OCI-M2 (cell line): ENCODE measurements around the gene SEMA6D.
"Not testable (repeated sequence)": the region's sequence is repeated elsewhere in the genome, so short reads cannot be mapped to it uniquely, and the experiment has no call there.

Experiments used
- DNase-seq: peaks from one replicate; lab custom pipeline; 2025; ENCODE audit not compliant: unreplicated experiment; lab: John Stamatoyannopoulos, UW

Gene SEMA6D

DNA sequence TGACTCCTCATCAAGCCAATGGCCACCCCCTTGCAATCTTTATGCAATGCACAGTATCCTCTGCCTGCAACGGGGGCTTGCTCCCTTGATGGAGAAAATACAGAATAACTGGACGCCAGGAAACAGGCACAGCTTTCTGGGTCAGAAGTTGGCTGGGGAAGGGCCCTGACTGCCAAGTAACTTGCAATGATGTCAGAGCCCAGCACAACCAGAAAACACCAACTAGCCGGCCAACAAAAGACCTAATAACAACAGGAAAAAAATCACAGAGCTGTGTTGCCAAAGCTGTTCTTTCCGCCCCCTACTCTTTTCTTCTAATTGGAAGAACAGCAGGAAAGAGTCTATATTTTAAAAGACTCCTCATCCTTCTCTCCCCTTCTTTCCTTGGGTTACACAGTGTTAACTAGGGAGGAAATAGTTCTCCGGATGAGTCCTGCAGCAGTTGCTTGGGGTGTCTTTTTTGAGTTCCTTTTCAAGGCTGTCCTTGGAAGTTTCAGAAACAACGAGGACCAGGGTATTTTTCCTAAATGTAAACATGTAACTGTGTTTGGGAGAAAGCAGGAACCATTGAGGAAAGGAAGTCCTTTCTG, 1.4 kb upstream of the SEMA6D start:
- DNase-seq, result no peak

DNA sequence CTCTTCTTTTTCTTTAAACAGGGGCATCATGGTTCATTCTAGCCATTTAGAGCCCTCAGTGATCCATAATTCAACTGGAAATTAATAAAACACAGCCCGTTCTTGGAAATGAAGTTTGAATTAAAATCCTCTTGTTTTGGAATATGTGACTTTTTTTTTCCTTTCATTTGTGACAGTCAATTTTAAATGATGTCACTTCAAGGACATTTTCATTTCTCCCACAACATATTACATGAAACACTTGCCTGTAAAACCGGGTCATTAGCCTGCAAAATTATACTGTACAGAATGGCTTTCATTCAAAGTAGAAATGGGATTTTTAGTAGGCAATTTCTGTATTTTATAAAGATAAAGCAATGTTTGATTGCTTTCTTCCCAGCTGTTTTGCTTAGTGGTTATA, 789 bp upstream of the SEMA6D start:
- no peak for DNase-seq

DNA sequence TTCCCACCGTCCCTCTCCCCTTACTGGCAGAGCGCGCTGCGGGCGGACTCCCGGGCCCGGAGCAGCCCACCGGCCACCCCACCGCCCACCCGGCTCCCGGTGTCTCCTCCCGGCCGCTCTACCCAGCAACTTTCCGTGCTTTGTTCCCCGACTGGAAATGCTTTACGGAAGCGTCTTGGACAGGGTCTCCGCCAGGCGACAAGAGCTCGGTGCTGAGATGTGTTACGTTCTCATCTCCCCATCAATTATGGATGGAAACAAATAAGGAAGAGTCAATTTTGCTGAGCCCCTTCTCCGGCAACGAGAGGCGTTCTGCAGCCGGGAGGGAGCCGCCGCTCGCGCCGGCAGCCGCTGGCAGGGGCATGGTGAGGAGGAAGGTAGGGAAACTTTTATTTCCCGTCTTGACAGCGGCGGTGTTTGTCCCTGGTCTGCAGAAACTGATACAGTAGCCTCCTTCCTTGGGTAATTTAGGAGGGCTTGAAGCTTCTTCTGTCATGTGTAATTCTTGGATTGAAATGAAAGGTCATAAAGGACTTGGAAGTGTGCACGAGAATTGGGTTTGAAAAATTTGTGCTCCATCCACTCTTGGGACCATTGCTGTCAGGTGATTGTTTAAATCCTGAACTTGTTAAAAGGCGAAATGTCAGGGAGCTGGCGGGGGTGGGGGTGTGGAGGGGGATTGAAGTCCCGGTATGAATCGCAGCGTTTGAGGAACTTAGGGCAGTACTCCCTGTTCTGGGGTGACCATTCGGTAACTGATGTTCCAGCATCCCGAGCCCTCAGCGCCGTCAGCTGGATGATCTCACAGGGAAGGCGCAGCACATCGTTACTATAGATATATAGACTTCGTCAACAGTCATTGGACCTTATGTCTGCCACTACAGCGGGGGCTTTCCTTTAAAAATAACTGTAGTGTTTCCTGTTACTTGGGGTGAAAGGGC, 1.5 kb downstream of the SEMA6D start:
- DNase-seq, result no peak

DNA sequence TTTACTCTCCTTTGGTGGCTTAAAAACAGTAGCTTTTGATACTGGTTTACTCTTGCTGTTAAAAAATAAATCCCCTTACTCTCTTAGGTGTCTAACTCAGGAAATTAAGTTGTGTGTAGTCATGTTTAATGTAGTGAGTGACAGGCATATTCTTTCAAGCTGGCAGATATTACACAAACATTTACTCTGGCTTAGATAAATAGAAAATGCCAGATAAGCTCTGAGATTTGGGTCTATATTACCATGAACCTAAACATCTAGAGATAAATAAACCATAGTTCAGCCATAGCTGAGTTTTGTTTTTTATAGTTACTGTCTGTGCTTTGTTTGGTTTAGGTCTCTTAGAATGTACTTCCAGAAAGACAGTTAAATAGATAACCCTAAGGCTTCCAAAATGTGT, 2.4 kb downstream of the SEMA6D start:
- DNase-seq, result no peak

DNA sequence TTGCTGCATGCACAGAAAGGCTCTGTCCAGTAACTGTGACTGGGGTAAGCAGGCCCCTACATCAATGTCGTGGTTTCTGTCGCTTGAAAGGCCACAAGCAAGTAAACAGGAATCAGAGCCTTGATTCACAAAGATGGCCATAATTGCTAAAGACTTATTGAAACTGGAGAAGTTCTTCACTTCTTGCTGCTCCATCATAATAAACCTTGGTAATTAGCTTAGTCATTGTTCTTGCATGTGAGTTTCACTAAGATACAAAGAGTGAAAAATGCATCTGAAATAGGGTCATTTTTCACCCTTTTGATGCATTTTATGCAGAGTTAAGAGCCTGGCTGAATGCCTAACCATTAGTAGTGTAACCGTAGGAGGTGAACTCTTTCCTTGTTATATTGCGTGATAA, 3.2 kb downstream of the SEMA6D start:
- no peak for DNase-seq

DNA sequence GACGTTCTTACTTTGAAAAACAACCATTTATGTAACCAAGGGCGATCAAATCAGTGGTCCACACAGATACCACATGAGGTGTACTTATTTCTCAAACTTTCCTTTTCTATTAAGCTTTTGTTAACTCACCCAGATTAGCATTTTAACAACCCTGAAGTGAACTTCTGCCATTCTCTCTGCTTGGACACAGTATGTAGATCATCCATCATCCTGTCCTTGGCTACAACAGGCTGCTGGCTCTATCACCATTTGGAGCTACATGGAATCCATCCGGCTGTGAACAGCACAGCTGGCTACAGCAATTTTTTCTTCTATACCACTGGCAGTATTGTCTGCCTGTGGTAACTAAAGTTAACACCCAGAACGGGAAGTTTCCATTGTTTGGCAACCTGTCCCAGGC, 4.4 kb downstream of the SEMA6D start:
- DNase-seq, result no peak

DNA sequence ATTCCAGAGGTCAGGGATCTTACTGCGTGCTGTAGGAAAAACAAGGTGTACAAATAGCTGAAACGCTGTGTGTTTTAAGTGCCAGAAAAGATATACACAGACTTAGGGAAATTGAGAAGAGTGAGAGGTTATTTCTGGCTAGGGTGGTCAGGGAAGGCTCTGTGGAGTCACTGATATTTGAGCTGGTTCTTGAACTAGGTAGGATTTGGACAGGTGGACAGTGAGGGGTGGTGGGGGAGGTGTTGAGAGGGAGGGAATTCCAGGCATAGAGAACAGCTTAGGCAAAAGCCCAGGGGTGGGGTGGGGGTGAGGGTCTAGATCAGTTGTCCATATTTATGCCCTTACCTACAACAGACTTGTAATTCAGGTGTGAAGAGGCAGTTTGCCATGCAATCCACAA, 7.0 kb downstream of the SEMA6D start:
- no peak for DNase-seq

DNA sequence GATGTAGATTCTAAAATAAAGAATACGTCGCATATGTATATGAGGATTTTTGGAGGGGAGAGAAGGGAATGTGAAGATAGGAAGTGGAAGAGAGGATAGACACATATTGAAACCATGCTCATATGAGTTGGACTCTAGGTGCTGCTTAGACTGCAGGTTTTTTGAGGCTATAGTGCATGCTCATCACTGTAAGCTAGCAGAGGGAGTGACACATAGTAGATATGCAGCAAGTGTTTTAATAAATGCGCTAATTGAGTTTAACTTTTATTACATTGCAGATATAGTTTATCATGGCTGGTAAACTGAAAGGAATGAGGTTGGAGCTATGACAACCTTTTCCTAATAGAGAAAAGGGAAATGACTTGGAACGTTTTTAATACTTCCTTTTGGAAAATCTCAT, 7.7 kb downstream of the SEMA6D start:
- DNase-seq, result no peak

DNA sequence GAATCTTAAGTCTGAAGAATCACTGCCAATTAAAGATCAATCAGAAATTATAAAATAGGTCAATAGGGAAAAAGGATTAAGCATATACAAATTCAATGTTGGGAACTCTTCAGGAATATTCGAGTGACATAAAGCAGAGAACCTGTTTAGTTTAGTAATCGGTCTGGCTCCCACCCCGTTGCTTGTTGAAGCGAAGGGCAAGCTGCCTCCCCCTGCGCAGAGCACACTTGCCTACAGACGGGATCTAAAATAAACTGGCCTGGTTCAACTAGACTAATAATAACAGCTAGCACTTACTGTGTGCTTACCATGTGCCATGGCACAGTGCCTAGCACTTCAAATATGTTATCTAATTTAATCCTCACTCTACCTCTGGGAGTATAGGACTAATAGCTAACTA, 8.6 kb downstream of the SEMA6D start:
- no peak for DNase-seq

DNA sequence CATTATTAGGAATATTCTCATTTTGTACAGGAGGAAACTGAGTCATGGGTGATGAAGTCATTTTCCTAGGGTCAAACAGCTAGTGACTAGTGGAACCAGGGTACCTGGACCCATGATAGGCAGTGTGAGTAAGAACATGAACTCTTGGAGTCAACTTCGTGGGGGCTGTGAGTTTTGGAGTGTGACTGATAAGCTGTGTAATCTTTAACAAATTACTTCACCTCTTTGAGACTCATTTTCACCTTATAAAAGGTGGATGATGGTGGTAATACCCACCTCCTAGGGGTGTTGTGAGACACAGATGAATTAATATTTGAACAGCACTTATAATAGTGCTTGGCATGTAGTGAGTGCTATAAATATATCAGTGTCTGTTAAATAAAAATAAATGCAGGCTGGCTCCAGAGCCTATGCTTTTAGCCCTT, 9.1 kb downstream of the SEMA6D start:
- no peak for DNase-seq

DNA sequence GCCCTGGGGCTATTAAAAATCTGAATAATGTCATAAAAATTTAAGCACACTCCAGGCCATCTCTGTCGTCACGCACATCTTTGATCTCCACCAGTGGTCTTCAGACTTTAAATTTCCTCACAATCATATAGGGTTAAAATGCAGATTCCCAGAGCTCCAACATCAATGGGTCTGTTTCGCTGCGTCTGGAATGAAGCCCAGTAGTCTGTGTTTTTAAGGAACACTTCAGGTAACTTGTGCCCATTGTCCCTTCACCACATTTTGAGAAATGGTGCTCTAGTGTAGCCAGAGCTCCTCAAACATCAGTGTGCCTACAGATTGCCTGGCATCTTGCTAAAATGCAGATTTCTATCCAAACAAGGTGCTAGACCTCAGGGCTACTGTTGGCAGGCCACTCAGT, 9.8 kb downstream of the SEMA6D start:
- no peak for DNase-seq

DNA sequence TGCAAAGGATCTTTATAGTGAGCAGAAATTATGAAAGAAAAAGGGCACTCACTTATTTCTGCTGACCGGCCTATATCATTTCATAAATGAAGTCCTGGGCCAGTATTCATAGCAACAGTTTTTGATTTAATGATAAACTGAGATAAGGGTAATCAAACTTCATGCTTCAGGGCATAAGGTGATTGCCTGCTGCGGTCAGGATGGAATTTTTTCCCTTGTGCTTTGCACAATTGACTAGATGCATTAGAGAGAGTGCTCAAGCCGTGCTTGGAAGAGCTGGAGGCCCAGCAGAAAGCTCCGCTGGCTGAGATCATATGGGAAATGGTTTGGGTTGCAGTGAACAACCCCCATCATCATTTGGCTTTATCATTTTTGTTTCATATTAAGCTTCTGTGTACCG, 10.4 kb downstream of the SEMA6D start:
- DNase-seq, result no peak

DNA sequence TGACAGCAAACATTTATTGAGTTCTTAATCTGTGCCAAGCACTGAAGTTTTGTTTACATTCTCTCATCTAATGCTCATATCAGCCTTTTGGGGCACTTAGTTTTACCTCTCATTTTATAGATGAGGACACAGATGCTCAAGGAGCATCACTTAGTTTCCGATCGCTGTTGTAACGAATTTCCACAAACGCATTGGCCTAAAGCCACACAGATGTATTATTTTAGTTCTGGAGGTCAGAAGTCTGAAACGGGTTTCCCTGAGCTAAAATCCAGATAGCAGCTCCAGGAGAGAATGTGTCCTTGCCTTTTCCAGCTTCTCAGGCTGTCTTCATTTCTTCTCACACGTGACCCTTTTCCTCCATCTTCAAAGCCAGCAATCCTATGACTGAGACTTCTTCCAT, 11.1 kb downstream of the SEMA6D start:
- no peak for DNase-seq

DNA sequence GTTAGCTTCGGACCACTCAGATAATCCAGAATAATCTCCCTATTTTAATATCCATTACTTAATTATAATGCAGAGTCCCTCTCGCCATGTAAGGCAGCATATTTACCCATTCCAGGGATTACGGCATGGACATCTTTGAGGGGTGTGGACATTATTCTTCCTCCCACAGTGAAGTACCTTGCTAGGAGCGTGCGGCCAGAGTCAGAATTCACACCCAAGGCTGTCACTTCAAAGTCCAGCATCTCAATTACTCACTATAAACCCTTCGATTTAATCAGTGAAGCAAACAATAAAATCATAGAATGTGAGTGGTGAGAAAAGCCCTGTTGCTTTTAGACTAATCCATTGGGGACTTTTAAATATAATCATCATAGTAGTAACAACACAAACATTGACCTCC, 11.6 kb downstream of the SEMA6D start:
- no peak for DNase-seq

DNA sequence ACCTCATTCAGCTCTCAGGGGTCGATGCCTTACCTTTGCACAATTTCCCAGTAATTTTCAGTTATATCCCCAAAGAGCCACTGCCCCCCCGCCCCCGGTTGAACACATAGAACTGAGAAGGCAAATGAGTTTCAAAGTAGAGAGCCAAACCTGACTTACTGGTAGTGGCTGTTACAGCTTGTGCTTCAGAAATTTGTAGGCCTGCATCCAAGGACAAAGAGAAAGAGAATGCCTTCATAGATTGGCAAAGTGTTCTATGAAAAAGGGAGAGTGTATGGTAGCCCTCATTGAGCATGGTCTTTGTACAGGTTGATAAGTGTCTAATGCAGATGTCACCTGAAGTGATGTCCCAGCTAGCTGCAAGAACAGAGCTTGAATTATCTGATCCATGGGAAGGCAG, 13.9 kb downstream of the SEMA6D start:
- no peak for DNase-seq

DNA sequence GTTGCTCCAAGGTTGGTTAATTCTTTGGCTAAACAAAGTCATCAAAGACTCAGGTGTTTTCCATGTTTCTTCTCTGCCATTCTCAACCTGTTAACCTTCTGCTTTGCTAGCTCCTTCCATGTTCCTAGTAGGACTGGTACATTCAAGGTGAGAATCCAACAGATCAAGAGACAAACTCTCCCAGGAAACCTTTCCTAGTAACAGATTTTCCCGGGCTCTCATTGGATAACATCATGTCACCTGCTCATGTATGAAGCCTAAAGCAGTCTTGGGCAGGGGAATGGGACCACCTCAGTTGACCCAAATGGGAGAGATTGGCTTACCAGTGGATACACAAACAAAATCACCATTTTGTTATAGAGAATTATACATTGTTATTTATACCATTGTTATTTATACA, 14.9 kb downstream of the SEMA6D start:
- DNase-seq, result no peak

DNA sequence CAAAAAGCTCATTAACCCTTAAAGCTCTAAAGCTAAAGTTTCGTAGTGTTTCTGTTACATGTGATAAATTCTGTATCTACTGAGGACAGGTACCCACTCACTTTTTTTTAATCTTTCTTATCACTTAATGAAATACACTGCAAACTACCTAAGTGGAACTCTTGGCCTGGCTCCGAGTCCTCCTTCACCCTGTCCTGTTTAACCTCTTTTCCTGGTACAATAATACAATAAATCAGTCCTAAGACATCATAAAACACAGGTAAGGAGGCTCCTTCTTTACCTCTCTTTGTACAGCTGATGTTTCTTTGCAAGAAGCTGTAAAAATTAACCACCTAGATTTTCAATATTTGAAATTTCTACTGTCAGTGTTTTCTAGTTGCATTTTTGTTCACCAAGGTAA, 15.8 kb downstream of the SEMA6D start:
- no peak for DNase-seq

DNA sequence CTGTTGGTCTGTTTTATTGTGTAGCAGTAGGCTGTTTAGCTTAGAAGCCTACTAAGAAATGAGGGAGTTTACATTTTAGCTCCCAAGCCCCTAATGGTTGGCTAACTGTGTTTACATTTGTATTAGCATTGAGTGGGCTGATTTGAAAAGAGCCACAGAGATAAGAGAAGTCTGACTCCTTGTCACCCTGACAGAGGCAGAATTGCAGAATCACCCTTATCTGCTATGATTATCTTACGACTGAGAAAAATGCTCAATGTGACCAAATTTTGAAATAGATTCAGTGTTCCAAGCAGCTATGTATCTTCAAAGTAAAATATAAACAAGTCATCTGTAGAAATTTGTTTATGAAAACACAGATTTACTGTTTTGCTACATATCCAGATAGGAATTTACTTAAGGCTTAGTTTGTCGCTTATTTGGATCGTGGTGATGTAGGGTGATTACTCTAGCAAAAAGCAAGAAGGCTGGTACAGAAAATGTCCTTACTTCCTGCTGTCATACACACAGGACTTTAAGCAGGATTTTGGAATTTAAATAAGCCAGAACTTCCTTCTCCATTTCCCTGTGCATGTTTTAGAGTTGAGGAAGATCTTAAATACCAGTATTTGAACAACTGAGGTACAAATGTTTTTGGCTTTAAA, 19.0 kb downstream of the SEMA6D start:
- DNase-seq, result no peak

DNA sequence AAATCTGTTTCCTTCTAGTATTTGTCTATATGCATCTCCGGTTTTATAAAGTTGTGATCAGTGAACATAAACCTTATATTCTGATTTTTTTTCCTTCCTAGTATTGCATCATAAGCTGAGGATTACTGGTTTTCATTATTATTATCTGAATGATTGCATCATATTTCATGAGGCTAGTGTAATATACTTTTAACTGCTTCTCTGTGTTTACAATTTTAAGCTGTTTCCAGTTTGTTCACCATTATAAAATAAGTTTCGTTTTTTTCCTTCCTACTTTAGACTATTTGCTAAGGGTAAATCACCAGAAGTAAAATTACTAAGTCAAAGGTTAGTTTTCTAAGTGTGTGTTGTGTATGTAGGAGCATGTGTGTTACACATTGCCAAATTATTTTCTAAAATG, 20.2 kb downstream of the SEMA6D start:
- DNase-seq, result no peak

DNA sequence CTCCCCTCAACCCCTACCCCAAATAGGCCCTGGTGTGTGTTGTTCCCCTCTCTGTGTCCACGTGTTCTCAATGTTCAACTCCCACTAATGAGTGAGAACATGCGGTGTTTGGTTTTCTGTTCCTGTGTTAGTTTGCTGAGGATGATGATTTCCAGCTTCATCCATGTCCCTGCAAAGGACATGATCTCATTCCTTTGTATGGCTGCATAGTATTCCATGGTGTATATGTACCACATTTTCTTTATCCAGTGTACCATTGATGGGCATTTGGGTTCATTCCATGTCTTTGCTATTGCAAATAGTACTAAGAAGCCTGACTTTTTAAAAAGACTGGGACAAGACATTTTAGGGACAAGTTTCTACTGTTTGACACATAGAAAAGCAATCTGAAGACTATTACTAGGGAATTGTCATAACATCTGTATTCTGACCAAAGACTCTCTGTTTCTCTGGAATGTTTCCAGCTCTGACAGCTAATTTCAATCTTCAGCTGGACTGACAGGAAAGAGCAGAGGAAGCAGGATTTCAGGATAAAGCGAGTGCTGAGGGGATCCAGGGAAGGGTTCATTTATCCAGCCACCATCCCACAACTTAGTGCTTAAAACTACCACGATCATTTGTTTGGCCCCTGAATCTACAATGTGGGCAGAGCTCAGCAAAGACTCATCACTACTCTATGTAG, 21.0 kb downstream of the SEMA6D start:
- not testable (repeated sequence) for DNase-seq

DNA sequence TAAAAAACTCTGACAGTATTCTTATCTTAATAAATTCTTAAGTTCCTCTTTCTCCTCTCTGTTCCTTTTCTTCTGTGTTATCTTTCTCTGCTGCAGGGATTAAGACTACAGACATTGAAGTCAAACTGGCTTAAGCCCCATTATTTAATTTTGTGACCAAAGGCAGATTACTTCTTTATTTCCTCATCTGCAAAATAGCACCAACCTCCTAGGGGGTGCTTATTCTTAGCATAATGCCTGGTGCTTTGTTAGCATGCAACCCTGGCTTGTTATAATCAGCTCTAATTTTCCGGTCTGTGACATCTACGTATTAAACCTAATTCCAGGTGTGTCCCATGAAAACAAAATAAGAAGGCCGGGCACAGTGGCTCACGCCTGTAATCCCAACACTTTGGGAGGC, 23.8 kb downstream of the SEMA6D start:
- no peak for DNase-seq

DNA sequence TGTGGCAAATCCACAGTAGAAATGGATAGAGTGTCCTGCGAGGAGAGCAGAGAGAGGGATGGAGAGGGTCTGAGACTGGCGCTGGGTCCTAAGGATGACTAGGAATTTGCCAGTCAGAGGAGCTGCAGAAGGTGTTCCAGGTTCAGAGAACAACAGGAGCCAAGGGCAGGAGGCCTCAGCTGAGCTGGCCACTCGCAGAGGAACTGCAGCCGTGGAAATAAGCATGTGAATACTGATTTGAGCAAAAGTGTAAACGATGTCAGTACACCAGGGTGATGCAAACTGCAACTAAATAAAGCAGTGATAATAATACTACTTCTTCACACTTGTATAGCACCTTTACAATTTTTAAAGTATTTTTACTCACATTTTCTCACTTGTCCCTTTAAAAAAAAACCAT, 24.6 kb downstream of the SEMA6D start:
- DNase-seq, result no peak
